Measurements from ENCODE around the gene ACSL1.

ACSL1 gene

DNA sequence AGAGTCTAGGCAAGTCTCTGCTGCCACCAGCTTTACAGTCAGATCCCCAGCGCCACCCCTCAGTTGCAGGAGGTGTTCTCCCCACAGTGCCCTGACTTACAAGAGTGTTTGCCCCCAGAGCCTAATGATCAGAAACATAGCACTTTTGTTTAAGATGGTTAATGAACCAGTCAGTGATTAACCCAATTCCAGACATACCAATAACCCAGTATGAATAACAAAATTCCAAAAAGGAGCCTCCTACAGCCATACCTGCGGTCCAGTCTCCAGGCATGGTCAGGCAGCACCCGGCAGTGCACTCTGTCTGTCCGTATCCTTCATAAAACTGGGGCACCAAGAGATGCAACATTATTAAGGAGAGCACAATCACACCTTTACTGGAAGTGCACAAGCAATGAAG, 61.2 kb downstream of the ACSL1 start:
- Histone ChIP-seq H3K9ac (ENCODE audit: low read length) (no peak overlapping the region), H3K36me3 (replicated peaks; ENCODE audit: low read depth, low read length) (no peaks in the 10 kb centered on the region), H3K4me2 (ENCODE audit: low read length) (no peak overlapping the region), H3K4me1 (ENCODE audit: low read length) (peaks cover 8% of the 10 kb centered on the region), H2AFZ (ENCODE audit: low read depth, low read length) (no peak overlapping the region), H3K27ac (ENCODE audit: low read length) (no peak overlapping the region), H3K27me3 (ENCODE audit: low read depth, low read length) (no peaks in the 10 kb centered on the region), H4K20me1 (ENCODE audit: insufficient read depth, low read length) (no peaks in the 10 kb centered on the region), H3K4me3 (ENCODE audit: low read length) (no peak overlapping the region), H3K9me3 (ENCODE audit: insufficient read depth, low read length) (no peaks in the 10 kb centered on the region), H3K79me2 (ENCODE audit: low read length) (no peaks in the 10 kb centered on the region)
- TF ChIP-seq, protein P1, sequence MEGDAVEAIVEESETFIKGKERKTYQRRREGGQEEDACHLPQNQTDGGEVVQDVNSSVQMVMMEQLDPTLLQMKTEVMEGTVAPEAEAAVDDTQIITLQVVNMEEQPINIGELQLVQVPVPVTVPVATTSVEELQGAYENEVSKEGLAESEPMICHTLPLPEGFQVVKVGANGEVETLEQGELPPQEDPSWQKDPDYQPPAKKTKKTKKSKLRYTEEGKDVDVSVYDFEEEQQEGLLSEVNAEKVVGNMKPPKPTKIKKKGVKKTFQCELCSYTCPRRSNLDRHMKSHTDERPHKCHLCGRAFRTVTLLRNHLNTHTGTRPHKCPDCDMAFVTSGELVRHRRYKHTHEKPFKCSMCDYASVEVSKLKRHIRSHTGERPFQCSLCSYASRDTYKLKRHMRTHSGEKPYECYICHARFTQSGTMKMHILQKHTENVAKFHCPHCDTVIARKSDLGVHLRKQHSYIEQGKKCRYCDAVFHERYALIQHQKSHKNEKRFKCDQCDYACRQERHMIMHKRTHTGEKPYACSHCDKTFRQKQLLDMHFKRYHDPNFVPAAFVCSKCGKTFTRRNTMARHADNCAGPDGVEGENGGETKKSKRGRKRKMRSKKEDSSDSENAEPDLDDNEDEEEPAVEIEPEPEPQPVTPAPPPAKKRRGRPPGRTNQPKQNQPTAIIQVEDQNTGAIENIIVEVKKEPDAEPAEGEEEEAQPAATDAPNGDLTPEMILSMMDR (IDR thresholded peaks at IDR 0.05; ENCODE audit: low read depth, low read length), result no peak
- TF ChIP-seq EZH2phosphoT487 (IDR thresholded peaks at IDR 0.05; ENCODE audit: low read depth), result no peak

GRCh38 chr4:184763150-184763780, 62.5 kb downstream of the ACSL1 start:
- H3K4me2 ChIP-seq (ENCODE audit: low read length), result no peak overlapping the region
- H3K9me3 ChIP-seq (ENCODE audit: insufficient read depth, low read length), result no peaks in the 10 kb centered on the region
- no peak overlapping the region for H3K27ac ChIP-seq (ENCODE audit: low read length)
- no peaks in the 10 kb centered on the region for H4K20me1 ChIP-seq (ENCODE audit: insufficient read depth, low read length)
- no peaks in the 10 kb centered on the region for H3K27me3 ChIP-seq (ENCODE audit: low read depth, low read length)
- H3K4me1 ChIP-seq (ENCODE audit: low read length), result peaks cover 8% of the 10 kb centered on the region
- H3K9ac ChIP-seq (ENCODE audit: low read length), result no peak overlapping the region
- no peak for TF ChIP-seq EZH2phosphoT487 (IDR thresholded peaks at IDR 0.05; ENCODE audit: low read depth)
- TF ChIP-seq, protein P1 (IDR thresholded peaks at IDR 0.05; ENCODE audit: low read depth, low read length), result no peak
- no peak overlapping the region for H3K4me3 ChIP-seq (ENCODE audit: low read length)
- H2AFZ ChIP-seq (ENCODE audit: low read depth, low read length), result no peak overlapping the region
- no peaks in the 10 kb centered on the region for H3K36me3 ChIP-seq (replicated peaks; ENCODE audit: low read depth, low read length)
- H3K79me2 ChIP-seq (ENCODE audit: low read length), result no peaks in the 10 kb centered on the region

DNA sequence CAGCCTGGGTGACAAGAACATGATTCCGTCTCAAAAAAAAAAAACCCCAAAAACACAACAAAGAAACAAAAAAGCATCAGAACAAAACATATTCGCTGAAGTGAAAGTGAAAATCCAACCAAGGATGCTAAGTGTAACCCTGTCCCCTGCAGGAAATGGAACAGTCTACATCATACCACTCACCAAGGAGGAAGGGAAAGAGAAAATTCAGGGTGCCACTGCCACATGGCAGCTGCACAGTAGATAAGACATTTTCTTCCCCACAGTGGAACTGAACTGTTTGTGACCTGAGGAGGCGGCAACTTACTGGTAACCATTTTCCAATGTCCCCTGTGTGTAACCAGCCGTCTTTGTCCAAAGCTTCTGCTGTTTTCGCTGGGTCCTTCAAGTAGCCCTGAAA, 63.7 kb downstream of the ACSL1 start:
- Histone ChIP-seq H3K27ac (ENCODE audit: low read length) (peak overlapping the region; percentile 44; the same call in 1 of the 2 replicates), H2AFZ (ENCODE audit: low read depth, low read length) (no peak overlapping the region), H3K4me1 (ENCODE audit: low read length) (peaks cover 8% of the 10 kb centered on the region), H3K4me3 (ENCODE audit: low read length) (no peak overlapping the region), H3K9ac (ENCODE audit: low read length) (no peak overlapping the region), H3K27me3 (ENCODE audit: low read depth, low read length) (no peaks in the 10 kb centered on the region), H3K9me3 (ENCODE audit: insufficient read depth, low read length) (no peaks in the 10 kb centered on the region), H3K36me3 (replicated peaks; ENCODE audit: low read depth, low read length) (no peaks in the 10 kb centered on the region), H3K4me2 (ENCODE audit: low read length) (peak overlapping the region; percentile 14; the same call in 1 of the 2 replicates), H3K79me2 (ENCODE audit: low read length) (no peaks in the 10 kb centered on the region), H4K20me1 (ENCODE audit: insufficient read depth, low read length) (no peaks in the 10 kb centered on the region)
- TF ChIP-seq, protein P1 (IDR thresholded peaks at IDR 0.05; ENCODE audit: low read depth, low read length), result no peak
- no peak for TF ChIP-seq EZH2phosphoT487 (IDR thresholded peaks at IDR 0.05; ENCODE audit: low read depth)

- Histone ChIP-seq H2AFZ (ENCODE audit: low read depth, low read length) (no peak overlapping the region), H3K4me2 (ENCODE audit: low read length) (no peak overlapping the region), H4K20me1 (ENCODE audit: insufficient read depth, low read length) (no peaks in the 10 kb centered on the region), H3K9ac (ENCODE audit: low read length) (no peak overlapping the region), H3K36me3 (replicated peaks; ENCODE audit: low read depth, low read length) (no peaks in the 10 kb centered on the region), H3K4me1 (ENCODE audit: low read length) (peaks cover 8% of the 10 kb centered on the region), H3K27me3 (ENCODE audit: low read depth, low read length) (no peaks in the 10 kb centered on the region), H3K4me3 (ENCODE audit: low read length) (no peak overlapping the region), H3K9me3 (ENCODE audit: insufficient read depth, low read length) (no peaks in the 10 kb centered on the region), H3K27ac (ENCODE audit: low read length) (no peak overlapping the region), H3K79me2 (ENCODE audit: low read length) (no peaks in the 10 kb centered on the region)
- TF ChIP-seq, protein P1 (IDR thresholded peaks at IDR 0.05; ENCODE audit: low read depth, low read length), result no peak
- TF ChIP-seq EZH2phosphoT487 (IDR thresholded peaks at IDR 0.05; ENCODE audit: low read depth), result no peak
Measured at GRCh38 chr4:184760681-184761080, 65.1 kb downstream of the ACSL1 start.

All from OCI-LY3 (cell line).